Activated CD8-positive, alpha-beta memory T cell treated with anti-CD3 and anti-CD28 coated beads for 48 hours (primary cell): ENCODE measurements around the gene UGT1A7.

ENCODE experiments used
- DNase-seq, 3 experiments: peaks; one replicate each; pipeline ENCODE4 v3.0.0-alpha.2; 2020; ENCODE audit warnings: low read depth in 2 of 3, low spot score in 2 of 3

UGT1A7 gene

GRCh38 chr2:233816334-233816733 is 134.6 kb downstream of the UGT1A7 start:
- no peak for DNase-seq

DNA sequence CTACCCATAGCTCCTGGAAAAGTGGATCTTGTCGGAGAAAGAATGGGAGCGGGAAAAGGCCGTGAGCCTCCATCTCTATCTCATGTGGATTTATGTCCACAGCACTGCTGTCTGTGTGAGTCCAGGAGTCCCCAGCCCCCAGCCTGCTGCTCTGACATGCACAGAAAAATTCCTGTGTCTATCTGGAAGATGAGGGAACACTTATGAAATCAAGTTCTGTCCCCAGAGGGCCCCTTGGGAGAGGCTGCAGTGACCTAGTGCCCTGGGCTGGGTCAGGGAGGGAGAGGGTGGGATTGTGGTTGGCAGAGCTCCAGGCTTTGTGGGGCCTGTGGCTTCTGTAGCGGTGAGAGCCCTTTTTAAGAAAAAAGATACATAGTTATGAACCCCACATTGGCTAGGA is 135.1 kb downstream of the UGT1A7 start:
- no peak for DNase-seq

DNA sequence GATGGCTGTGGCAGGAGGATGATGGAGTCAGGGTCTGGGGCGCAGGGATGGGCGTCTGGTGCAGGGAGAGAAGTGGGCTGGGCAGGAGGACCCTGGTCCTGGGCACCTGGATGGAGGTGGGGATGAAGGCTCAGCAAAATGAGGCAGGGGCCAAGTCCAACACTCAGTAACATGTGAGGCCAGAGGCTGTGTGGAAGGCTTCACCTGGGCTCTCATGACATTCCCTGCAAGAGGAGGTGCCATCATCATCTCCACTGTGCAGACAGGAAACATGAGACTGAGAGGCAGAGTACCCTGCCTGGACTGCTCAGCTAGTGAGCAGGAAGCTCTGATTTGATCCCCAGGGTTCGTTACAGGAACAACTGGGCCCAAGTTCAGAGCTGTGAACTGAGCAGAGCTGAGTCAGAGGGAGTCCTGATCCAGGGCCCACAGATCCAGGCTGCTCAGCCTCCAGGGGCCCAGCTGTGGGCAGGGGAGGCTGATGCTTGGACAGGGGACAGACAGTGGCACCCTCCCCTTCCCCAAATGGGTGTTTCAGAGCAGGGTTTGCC is 135.7 kb downstream of the UGT1A7 start:
- DNase-seq = no peak

DNA sequence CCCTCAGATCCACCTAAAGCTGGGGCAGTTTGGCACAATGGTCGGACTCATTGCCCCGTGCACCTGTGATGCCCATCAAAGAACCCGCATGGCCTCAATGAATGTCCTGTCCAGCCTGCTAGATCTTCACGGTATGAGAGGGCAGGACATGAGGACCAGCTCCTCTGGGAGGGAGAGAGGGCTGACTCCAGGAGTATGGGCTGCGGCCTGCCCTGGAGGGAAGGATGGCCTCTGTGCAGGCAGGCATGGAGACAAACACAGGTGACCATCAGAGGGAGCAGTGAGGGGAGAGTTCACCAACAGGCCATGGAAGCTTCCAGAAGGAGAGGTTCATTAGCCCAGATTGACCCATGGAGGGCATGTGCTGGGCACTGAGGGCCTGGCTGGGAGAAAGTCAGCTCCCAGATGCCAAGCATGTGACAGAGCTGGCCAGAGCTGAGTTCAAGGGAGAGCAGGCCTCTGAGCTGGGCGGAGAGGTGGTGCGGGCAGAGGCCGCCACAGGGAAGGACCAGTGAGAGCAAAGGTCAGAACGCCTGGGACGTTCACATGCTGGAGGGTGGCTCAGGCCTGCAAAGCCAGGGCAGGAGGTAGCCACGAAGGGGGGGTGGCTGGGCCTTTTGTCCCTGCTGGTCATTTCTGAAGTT is 136.4 kb downstream of the UGT1A7 start:
- no peak for DNase-seq

GRCh38 chr2:233818639-233819621 is 137.2 kb downstream of the UGT1A7 start:
- no peak for DNase-seq

- DNase-seq = no peak
These were observed 138.4 kb downstream of the UGT1A7 start for GRCh38 chr2:233819884-233820773.

DNA sequence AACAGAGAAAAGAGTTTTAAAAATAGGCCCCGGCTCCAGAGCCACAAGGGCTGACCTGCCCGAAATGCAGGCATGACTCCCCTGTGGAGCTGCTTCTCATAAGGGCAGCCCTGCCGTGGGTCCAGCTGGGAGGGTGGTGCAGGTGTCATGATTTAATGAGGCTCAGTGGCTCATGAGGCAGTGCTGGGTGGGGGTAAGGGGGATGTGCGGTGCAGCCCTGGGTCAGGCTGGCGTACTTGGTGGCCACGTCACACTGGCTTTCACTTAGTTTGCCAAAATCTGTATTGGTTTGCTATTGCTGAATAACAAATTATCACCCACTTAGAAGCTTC is 139.0 kb downstream of the UGT1A7 start:
- DNase-seq = no peak

DNA sequence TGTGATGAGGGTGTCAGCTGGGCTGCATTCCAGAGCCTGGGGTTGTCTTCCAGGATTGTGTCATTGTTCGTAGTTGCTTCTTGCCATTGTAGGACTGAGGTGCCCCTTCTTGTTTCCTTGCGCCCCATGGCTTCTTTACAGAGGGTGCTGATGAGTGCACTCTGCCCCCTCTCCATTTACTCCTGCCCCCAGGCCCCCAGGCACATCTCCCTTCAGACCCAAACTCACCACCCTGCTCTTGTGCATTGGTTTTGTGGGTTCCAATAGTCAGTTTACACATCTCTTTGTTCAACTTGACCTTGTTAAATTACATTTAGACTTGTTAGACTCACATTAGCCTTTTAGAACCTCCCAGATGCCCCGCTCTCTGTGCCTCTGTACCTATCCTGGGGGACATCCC is 139.5 kb downstream of the UGT1A7 start:
- no peak for DNase-seq

DNA sequence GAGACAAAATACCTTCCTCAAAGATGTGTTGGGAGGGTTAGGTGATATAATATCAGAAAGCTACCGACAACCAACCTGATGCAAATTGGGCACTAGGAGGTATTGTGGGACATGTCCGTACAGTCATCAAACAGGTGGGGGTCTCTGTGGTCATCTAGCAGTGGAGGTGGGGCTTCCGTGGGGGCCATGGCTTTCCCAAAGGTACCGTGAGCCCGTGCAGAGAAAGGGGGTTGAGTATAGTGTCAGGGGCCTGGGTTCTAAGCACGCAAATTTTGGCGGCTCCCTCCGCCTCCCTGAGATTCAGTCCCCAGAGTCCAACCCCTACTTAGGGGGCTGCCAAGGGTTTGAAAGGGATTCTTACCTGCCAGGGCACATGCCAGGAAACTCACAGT is 140.0 kb downstream of the UGT1A7 start:
- no peak for DNase-seq

- DNase-seq = no peak
These were observed 140.5 kb downstream of the UGT1A7 start for GRCh38 chr2:233822101-233822771.
